ENCODE results near the gene SOCS3. TPM values are rescaled to one million over a fixed set of nuclear protein-coding genes. Genes with fewer than 3 reads are reported as not detected.
A peak's percentile ranks its signal among the peaks of the same experiment; 100 is the strongest.

SOCS3 gene
- total and polyA plus RNA-seq, 10 of the 15 experiments (the other 5 are each of a cell fraction or from before 2014, with no cell fraction given): 0.05 to 3.9 (median 1.0) TPM

GRCh38 chr17:78338486-78339259 is 21.2 kb downstream of the SOCS3 start (continued):
- TF ChIP-seq RAD51 (IDR thresholded peaks at IDR 0.05) (no peak), SIX5 (IDR thresholded peaks at IDR 0.05; ENCODE audit: low read depth, low read length, severe bottlenecking) (no peak), SRF (IDR thresholded peaks at IDR 0.05; ENCODE audit: low read depth in 2 of 2, low read length in 2 of 2) (no peak), BHLHE40 (IDR thresholded peaks at IDR 0.05; ENCODE audit: borderline replicate concordance in 1 of 2, low read depth in 2 of 2, low read length in 1 of 2) (peak in 1 of 2 experiments; percentile 49; a peak in 1 of 4 replicates), BACH1 (IDR thresholded peaks at IDR 0.05; ENCODE audit: borderline replicate concordance) (no peak)
- TF ChIP-seq, protein P1, sequence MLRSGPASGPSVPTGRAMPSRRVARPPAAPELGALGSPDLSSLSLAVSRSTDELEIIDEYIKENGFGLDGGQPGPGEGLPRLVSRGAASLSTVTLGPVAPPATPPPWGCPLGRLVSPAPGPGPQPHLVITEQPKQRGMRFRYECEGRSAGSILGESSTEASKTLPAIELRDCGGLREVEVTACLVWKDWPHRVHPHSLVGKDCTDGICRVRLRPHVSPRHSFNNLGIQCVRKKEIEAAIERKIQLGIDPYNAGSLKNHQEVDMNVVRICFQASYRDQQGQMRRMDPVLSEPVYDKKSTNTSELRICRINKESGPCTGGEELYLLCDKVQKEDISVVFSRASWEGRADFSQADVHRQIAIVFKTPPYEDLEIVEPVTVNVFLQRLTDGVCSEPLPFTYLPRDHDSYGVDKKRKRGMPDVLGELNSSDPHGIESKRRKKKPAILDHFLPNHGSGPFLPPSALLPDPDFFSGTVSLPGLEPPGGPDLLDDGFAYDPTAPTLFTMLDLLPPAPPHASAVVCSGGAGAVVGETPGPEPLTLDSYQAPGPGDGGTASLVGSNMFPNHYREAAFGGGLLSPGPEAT (IDR thresholded peaks at IDR 0.05; ENCODE audit: low read depth): 0 out of 2 replicates have a peak, but pooled peaks have one; percentile 18
- TF ChIP-seq, protein P2, sequence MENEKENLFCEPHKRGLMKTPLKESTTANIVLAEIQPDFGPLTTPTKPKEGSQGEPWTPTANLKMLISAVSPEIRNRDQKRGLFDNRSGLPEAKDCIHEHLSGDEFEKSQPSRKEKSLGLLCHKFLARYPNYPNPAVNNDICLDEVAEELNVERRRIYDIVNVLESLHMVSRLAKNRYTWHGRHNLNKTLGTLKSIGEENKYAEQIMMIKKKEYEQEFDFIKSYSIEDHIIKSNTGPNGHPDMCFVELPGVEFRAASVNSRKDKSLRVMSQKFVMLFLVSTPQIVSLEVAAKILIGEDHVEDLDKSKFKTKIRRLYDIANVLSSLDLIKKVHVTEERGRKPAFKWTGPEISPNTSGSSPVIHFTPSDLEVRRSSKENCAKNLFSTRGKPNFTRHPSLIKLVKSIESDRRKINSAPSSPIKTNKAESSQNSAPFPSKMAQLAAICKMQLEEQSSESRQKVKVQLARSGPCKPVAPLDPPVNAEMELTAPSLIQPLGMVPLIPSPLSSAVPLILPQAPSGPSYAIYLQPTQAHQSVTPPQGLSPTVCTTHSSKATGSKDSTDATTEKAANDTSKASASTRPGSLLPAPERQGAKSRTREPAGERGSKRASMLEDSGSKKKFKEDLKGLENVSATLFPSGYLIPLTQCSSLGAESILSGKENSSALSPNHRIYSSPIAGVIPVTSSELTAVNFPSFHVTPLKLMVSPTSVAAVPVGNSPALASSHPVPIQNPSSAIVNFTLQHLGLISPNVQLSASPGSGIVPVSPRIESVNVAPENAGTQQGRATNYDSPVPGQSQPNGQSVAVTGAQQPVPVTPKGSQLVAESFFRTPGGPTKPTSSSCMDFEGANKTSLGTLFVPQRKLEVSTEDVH (IDR thresholded peaks at IDR 0.05; ENCODE audit: low read depth, partially characterized antibody): no peak
